Kidney capillary endothelial cell (primary cell): ENCODE results near the gene DUSP22.

Source experiments
- DNase-seq: peaks from one replicate; pipeline ENCODE4 v3.0.0-alpha.2; 2018; ENCODE audit warnings: low spot score

DUSP22 gene

DNA sequence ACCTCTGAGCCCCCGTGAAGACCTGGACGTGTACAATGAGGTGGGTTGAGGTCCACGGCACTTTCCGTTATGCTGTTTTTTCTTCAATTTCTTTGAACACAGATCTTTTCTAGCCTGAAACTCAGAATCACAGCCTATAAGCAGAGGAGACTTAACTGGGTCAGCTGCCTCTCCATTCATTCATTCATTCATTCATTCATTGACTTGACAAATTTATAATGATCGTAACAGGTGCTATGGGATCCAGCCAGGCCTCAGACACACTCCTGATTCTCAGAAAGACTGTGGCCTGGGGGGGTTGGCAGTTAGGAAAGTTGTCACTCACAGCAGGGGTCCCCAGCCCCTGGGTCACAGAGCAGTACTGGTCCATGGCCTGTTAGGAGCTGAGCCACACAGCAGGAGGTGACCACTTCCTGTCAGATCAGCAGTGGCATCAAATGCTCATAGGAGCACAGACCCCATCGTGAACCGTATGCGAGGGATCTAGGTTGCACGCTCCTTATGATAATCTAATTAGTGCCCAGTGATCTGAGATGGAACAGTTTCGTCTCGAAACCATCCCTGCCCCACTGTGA, 60.7 kb downstream of the DUSP22 start:
- DNase-seq: no peak

DNA sequence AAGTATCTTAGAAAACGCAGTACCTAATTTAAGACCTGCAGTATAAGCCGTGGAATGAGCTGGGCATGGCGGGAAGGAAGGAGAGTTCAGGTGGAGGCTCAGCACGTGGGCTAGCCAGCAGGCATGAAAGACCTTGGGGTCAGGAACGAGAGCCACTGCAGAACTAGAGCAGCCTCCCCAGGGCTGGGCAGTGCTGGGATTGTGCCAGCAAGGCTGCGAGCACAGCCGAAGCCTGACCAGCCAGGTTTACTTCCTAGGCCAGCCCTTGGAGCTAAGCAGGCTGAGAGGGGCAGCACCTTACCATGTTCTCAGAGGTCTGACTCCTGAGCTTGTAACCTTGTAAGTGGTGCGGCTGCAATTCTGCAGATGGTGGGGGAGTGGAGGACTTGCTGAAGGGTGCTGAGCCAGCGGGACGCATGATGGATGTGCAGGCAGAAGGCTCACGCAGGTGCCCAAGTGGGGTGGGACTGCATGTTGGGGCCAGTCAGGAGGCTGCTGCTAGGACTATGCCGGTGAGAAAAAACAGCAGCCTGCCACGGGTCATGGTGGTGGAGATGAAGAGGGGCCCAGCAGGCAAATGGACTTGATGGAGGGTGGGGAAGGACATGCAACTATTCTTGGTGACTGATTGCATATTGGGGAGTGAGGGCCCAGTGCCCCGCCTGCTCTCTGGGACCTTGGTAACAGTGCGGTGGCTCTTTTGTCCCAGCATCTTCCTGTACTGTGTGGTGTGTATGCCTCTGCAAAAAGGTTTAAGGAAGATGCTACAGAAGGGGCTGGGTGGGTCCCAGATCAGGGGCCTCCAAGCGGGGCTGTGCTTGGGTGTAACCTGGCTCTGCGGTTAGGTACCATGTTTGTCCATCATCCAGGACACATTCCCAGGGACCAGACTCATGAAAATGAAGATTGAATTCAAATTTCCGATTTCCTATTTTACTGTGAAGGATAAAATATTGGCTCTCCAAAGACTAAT, 61.6 kb downstream of the DUSP22 start:
- no peak for DNase-seq

DNA sequence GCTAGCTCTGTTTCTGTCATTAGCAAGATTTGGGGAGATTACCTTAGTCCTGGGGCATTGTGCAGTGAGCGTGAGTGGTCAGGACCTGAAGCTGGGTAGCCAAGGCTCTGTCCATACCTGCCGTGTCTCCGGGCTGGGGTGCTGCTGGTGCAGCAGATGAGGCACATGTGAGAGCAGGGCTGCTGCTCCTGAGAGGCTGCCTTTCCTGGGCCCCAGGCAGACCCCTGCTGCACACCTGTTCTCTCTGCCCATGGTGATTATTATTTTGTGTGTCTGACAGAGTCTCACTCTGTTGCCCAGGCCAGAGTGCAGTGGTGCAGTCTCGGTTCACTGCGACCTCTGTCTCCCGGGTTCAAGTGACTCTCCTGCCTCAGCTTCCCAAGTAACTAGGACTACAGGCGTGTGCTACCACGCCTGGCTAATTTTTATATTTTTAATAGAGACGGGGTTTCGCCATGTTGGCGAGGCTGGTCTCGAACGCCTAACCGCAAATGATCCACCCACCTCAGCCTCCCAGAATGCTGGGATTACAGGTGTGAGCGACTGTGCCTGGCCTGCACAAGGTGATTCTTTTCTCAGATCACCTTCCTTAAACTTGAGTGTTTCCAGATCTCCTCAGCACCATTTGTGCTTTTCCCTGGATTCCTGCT, 62.5 kb downstream of the DUSP22 start:
- DNase-seq: no peak

DNA sequence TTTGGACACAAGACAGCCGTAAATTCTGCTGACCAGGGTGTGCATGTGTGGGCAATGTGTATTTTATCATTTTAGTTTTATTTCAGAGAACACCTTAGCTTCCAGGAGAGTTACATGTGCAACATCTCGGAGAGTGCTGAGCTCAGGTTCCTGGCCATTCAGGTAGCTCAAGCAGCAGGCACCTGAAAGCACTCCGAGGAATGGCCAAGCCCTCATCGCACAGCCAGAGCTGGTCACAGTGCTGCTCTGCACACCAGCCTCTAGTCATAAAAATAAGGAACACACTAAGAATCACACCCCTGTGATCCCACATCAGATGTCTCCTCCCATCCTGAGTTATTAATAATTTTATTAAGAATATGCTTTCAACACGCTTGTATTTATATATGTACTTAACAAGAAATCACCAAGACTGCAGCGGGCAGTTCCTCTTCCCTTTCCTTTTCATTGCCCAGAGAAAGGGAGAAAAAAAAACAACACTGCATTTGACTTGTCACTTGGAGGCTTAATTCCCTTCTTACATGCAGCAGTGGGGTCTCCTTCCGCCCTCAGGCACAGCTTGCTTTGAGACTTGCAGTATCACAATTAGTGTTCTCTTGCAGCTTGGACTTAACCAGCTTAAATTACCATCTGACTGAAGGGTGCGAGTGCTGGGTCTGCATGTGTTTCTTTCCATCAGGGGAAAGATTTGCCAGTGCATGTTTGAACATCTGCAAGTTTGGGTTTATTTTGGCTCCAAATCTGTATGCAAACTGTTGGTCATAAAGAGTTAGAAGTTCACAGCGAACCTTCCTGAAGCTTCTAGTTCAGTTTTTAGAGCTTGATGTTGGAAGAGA, 63.3 kb downstream of the DUSP22 start:
- DNase-seq: no peak

DNA sequence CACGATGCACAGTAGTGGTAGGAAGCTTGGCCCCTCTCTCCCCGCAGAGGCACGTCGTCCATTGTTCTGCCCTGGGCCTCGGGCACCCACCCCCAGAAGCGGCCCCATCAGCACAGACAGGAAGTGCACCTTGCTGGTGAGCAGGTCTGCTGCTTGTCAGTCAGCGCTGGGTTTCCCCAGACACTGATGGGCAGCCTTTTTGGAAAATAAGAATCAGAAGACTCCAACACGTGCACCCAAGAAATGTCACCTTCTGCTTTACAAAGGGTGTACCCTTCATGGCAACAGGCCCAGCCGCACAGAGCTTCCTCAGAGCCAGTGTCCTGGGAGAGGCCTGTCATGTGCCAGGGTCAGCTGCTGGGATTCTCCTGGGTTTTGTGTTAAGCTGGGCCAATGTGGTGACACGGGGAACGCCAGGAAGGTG, 64.6 kb downstream of the DUSP22 start:
- no peak for DNase-seq

DNA sequence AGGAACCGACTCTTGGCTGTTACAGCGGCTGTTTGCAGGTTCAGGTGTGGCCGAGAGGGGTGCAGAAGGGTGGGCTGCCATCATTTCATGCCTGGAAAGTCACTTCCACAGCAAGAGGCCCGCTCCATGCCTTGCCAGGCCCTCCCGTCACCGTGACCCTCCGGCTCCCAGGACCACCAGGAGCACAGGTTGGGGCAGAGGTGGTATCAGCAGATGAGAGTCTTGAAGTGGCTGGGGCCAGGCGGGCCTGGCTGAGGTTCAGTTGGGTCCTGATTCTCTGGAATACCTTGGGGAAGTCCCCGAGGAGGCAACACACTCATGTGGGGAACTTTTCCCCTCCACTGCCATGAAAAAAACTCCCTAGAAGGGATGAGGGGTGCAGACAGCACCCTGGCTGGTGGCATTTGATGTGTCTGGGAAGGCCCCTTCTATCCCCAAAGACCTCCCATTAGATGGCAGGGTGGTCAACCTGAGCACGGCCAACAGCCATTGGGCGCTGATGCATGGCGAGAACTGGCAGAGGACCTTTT, 65.0 kb downstream of the DUSP22 start:
- DNase-seq: no peak

DNA sequence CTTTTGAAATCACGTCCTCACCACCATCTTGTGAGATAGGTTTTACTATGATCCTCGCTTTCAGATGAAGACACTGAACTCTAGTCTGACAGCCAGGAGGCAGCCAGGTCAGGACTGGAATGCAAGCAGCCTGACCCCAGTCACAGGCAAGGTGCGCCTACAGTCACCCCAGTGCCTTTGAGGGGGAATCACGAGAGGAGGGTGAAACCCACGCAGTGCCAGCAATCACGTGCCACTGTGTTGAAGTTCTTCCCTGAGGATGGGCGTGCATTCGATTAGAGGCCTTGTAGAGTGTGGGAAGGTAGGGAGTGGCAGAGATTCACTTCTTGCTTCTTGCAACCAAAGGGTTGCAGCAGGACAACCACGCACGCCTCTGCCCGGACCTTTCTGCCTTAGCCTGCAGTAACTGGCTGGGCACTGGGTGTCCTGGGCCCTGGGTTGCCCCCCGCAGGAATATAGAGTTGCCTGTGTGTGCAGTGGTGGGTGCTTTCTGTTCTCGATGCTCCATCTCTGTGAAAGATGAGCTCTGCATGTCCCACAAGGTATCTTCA, 65.6 kb downstream of the DUSP22 start:
- no peak for DNase-seq

DNA sequence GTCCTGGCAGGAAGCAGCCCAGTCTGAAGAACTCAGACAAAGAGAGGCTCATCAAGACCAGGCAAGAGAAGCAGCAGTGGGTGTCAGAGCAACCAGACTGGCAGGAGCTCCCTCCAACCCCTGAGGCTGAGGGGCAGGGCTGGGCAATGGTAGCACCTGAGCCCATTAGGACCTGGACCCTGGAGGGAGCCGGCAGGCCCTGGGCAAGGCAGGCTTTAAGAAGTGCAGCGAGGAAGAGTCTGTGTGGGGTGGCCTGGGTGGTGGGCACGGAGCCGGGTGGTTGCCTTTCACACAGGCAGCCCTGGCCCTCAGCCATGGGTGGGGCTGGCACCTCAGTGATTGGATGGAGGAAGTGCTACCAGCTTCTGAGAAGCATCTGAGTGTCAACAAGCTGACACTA, 66.1 kb downstream of the DUSP22 start:
- no peak for DNase-seq

DNA sequence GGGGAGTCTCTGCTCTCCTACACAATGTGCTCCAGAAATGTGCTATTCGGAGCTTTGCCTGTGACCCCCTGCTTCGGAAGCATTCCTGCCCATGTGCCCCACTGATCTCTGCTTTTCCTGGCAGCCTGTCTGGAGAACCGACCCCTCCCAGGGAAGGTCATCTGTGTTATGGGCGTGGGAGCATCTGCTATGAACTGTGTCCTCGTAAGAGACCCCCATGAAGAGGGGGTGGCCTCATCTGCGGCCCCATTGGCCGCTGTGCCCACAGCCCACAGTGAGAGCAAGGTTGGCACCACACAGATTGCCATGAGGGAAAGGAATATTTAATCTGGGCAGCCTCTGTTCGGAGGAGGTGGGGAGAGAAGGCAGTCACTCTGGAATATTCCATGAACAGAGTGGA, 66.6 kb downstream of the DUSP22 start:
- DNase-seq: no peak

DNA sequence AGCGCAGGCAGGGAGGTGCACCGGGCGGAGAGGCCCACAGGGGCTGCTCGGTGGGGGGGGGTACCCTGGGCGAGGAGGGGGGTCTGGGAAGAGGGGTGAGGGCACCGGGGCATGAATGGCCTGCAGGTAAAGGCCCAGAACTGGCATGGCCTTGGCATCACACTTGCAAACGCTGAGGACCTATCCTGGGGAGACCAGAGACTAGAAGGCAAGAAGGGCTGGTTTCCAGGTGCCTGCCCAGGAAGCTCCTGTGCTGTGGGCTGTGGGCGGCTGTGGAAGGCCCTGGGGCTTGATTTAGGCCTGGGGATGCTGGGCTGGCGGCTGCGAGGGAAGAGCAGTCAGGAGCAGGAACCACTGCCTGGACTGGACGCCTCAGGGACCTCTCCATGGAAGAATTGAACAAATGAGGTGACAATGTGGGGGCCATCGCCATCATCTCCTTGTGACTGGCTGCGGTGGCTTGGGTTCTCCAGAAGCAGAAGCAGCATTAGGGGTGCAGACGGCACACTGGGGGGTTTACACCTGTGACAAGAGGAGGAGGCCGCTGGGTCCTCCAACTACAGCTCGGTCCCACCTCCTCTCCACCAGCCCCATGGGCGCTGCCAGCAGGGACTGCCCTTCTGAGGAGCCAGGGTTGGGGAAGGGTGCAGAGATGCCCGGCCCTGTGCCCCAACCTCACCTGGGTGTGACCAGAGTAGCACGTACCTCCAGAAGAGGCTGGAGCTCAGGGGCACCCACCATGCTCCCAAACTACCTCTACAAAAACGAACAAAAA, 67.2 kb downstream of the DUSP22 start:
- no peak for DNase-seq

DNA sequence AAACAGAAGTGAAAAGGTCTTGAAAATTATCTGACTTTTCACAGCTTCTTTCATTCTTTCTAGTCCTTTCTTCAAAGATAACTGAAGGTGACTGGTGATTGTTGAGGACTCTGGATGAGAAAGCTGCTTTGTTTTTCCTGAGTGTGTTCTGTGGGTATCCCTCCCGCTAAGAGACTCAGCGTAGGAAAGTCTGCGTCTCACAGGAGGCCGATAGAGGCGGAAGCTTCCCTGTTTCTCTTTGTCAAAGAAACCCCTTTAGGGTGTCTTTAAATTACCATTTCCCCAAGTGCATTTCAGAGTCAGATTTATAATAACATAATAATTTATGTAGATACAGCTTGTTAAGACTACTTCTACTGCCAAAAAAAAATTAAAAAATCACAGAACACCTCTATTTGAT, 68.1 kb downstream of the DUSP22 start:
- no peak for DNase-seq

DNA sequence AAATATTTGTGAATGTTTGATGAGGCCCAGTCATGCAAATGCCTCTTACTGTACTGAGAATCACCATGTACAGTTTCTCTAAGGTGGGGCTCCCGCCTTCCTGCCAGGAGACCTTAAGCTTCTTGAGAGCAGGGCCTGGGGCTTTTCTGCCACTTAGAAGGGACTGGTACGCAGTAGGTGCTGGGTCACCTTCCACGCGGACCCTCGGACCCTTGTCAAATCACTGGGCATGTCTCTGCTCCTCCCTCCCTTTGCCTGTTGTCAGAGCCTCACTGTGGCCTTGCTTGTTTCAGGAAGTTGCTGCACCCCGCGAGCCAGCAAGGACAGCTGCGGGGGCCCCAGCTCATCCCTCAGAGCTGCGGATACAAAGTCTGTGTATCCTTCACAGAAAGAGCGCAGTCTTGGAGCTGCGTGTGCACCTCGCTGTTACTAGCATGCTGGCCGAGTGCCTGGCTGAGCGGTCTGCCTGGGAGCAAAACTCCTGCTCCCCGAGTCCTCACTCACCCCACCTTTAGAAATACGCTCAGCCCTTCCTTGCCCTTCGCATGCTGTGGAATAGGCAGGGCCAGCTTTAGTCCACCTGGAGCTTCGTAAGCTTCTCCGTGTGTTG, 68.6 kb downstream of the DUSP22 start:
- no peak for DNase-seq

DNA sequence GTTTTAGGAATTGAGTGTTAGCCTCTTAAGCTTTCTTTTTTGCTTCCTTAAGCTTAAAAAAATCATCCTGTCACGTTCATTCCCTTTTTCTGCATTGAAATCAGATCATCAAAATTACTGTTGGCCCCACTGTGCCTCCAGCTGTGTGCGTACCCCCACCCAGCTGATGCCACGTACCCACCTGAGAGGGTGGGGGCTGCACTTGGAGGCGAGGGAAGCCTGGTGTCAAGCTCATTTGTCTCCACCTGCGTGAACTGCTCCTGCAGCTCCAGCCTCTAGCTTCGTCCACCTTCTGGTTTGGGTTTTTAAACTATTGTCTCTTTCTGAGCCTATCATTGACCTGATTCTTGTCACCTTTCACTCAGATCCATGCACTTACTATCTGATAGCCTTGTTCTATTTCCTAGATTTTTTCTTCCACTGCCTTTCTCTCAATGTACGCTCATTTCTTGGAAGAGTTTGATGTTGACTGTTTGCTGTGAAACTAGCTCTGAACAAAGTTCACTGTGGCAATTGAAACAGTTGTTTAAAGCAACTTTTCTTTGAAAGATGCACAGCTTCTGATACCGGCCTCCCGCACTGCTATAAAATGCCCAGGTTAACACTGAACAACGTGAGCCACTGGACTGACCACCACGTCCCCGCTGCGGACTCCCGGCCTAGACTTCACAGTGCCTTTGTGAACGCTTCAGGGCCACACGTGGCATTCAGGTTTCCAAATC, 69.3 kb downstream of the DUSP22 start:
- no peak for DNase-seq

DNA sequence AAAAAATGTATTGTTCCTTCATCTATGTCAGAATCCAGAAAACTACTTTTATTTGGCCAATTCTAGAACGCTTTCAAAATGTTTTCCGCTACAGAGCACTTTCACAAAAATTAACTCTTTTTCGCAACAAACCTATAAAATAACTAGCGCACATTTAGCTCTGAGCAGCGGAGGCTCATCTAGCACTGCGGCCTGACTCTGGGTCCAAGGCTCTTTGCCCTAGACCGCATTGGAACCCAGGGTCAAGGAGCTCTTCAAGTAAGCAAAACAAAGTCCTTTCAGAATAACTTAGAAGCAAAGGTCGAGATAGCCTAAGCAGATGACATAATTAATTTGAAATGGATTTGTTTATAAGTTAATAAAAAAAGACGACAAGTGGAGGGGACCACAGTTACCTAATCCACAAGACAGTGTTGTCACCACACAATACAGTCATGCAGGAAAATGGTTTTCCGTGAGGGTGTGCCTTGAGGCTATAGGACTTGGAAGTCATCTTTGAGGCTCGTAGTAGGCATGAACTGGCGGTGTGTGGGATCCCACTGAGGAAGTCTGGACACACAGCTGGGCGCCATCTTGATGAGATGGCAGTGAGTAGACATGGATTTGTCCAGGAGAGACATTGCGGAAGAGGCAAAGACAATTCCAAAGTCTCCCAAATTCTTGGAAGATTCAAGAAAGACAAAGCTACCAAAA, 70.1 kb downstream of the DUSP22 start:
- DNase-seq: no peak

DNA sequence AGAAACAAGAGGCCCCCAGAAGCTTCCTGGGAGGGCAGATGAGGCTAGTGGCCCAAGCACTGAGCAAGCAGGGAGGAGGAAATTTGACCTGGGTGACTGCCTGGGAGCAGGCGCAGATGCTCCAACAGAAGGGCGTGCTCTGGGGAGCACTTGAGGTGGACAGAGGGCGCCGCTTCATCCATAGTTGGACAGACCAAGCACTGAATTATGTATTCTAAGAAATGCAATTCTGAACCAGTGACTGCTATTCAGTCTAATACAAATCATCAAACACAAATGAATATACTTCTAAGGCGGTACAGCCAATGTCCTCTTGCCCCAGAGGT, 70.6 kb downstream of the DUSP22 start:
- no peak for DNase-seq

DNA sequence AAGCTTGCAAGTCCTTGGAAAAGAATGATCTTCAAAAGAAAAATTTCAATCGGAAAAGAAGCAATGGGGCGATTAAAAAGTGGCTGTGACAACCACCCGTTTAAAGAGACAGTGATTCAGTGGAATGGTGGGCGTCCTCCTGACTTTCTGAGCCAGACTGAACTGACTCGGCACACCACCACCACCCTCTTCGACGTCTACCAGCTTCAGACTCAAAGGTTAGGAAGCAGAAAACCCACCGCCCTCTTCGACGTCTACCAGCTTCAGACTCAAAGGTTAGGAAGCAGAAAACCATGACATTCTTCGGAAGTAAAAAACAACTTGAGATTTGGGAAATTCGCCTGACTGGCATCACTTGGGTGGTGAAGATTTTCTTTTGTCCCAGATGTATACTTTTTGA, 71.0 kb downstream of the DUSP22 start:
- no peak for DNase-seq

DNA sequence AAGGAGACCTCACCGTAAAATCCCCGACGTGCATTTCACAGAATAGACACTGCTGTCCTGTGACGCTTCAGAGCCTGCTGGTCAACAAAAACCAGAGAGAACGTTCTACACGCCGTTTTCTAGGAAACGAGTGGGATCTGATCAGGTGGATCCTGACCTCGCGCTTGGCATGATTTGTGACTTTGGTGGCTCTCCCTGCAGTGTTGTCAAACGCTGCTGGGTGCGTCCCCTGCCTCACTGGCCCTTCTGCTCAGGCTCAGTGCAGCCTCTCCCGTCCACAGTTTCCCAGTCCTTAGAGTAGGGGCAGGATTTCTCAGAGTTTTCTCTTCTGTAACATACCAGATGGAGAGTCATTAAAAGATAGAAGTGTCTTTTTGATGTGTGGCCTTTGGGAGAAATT, 71.6 kb downstream of the DUSP22 start:
- DNase-seq: no peak

DNA sequence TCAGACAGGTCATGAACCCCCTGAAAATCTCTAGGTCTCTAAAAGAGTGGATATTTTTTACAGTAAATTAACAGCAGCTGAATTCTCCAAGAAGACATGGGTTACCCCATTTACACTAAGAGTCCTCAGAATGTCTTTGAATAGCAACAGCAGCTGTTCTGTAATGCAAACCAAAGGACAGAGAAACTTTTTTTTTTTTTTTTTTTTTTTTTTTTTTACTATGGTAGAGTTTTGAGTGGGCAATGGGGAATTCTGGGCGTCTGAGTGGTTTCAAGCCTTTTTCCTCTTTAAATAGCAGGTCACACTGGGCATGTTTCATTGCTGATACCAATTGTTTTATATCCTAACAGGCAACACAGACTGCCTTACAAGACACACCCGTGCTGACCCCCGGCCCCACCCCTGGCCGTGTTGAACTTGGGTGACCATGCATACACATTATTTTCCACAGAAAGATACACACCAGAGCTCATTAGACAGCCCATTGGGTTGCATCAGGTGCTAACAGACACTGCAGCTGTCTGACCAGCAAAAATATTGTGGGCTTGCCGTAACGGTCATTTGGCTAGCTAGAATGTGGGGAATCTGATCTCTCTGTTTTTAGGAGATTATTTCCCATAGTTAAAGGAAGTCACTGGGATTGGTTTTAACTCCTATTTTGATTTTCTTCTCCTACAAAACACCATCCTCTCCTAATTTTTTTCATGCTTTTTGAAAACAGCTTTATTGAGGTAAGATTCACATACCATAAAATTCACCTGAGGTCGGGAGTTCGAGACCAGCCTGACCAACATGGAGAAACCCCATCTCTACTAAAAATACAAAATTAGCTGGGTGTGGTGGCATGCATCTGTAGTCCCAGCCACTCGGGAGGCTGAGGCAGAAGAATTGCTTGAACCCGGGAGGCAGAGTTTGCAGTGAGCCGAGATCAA, 72.6 kb downstream of the DUSP22 start:
- DNase-seq: no peak
